ENCODE results near the gene ACOD1.
A peak's percentile ranks its signal among the peaks of the same experiment; 100 is the strongest.
"Not testable (repeated sequence)": the region's sequence is repeated elsewhere in the genome, so short reads cannot be mapped to it uniquely, and the experiment has no call there.

The ACOD1 gene

GRCh38 chr13:76955193-76955592 lies 6.9 kb downstream of the ACOD1 start:
- no peak for DNase-seq

- no peak for DNase-seq
Measured at GRCh38 chr13:76955661-76956060, 7.3 kb downstream of the ACOD1 start.

GRCh38 chr13:76958841-76959432 lies 10.6 kb downstream of the ACOD1 start:
- DNase-seq = no peak

- DNase-seq = not testable (repeated sequence)
Measured at GRCh38 chr13:76959734-76960133, 11.4 kb downstream of the ACOD1 start.

DNA sequence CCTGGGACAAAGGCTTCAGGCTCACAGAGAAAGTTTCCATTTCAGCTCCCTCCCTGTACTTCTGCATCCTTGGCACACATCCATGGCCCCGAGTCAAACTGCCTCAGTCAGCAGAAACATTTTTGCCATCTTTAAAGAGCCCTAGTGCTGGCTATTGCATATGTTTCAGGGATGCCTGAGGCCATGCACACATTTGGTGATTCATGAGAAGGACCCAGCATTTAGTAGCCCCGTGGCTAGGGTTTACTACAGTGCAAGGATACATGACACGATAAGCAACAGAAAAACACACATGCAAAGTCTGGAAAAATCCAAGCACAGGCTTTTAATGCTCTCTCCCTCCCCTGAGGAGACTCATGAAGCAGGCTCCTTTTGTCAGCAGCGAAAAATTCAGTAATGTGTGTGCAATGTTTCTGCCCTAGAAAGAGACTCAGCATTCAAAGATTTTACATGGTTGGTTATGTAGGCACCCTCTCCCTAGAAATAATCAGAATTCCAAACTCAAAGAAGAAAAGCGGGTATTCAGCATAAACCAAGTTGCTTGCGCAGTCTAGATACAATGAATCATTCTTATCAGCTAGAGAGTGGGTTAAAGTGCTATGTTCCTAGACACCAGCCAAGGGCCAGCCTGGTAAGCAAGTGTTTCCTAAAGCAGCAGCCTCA lies 17.6 kb downstream of the ACOD1 start:
- no peak for DNase-seq

- no peak for DNase-seq
Measured at GRCh38 chr13:76967031-76967430, 18.7 kb downstream of the ACOD1 start.

DNA sequence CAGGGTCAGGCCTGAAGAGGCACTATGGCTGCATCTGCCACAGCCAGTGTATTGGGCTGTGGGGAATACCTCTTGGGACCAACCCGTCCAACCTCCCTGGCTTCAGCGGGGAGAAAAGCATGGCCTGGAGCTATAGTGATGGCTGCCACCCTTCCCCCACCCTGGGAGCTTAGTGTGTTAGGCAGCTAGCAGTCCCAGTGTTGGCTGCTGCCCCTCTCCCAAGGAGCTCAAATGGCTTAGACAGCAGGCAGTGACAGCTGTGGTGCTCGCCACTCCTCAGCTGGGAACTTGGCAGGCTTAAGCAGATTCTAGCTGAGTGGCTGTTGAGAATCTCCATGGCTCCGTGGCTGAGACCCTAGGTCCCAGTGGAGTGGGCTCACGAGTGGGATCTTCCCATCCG lies 19.7 kb downstream of the ACOD1 start:
- DNase-seq = no peak

DNA sequence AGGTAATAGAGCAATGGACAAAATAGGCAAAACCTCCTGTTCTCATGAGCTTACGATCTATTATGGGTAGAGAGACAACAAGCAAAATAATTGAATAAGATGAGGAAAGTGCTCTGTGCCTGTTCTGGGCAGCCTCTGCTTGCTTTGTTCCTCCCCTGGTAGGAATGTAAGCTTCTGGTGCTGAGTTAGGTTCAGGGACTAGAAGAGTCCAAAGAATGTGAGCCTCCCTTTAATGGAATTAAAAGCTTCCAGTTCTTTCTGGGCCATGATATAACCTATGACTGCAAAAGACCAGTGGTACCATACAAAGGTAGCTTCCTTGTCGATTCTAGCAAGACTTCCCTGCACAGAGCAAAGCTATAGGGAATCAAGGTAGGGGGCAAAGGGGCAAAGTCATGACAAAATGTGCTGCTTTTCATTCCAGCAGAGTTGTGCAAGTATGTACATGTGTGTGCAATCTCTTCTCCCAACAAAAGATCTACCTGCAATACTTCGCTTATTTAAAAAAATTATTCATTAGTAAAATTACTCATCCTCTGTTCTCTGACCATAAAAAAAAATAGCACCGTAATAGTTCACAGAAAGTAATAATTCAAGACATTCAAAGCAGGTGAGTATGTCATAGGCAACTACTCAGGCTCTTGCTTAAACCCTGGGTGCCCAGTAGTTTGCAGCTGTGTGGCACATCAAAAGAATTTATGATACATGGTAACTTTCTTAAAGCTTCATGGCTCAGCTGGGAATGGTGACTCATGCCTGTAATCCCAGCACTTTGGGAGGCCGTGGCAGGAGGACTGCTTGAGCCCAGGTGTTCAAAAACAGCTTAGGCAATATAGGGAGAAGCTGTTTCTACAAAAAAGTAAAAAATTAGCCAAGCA lies 21.4 kb downstream of the ACOD1 start:
- DNase-seq = no peak

DNA sequence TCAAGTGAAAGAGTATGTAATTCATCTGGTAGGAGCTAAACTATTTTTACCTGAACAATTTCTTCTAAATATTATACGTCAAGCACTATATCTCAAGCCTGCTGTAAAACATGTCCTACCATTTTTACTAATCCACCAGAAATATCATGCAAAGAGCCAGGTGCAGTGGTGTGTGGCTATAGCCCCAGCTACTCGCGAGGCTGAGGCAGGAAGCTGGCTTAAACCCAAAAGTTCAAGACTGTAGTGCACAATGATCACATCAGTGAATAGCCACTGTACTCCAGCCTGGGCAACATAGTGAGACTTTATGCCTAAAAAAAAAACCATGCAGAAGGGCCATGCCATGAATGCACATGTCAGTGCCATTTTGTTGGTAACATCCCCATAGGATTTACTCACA lies 22.9 kb downstream of the ACOD1 start:
- no peak for DNase-seq

- no peak for DNase-seq
Measured at GRCh38 chr13:76971851-76972829, 23.8 kb downstream of the ACOD1 start.

DNA sequence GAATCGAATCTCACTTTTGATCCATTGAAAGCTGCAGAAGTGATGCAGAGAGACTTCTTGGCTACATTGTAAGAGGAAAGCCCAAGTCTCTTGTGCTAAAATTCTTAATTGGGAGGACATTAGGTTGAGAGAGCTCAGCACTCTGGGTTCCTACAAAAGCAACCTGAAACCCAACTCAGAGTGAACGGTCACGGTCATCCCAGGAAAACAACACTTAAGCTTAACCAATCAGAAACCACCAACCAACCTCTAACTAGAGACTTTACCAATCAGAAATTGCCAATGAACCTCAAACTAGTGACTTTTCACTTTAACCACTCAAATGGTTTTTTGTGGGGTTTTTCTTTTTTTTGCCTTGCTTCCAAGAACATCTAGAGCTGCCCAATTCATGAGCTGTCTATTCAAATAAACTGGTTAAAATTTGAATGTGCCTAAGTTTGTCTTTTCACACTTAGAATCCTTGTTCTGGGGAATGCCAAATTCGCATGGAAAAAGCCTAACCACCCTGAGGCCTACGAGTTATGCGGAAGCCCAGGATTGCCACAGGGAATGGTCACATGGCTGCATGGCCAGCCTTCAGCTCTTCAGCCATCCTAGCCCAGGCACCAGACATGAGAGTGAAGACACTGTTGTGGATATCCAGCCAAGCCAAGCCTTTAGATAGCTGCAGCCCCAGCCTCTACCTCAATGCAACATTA lies 25.8 kb downstream of the ACOD1 start:
- DNase-seq = no peak

DNA sequence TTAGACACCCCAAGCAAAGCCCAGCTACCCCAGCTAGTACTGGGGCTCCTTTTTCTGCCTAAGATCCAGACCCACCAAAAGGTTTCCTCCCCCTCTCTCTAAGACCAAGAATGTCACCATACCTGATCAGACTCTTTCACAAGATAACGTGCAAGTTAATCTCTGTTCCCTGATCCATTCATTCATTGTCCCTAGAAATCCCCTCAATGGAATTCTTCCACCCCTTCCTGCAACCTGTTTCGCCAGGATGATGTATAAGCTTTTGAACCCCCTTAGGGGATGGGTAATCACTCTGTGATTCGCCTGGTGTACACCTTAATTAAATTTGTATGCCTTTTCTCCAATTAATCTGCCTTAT lies 26.3 kb downstream of the ACOD1 start:
- DNase-seq = no peak

DNA sequence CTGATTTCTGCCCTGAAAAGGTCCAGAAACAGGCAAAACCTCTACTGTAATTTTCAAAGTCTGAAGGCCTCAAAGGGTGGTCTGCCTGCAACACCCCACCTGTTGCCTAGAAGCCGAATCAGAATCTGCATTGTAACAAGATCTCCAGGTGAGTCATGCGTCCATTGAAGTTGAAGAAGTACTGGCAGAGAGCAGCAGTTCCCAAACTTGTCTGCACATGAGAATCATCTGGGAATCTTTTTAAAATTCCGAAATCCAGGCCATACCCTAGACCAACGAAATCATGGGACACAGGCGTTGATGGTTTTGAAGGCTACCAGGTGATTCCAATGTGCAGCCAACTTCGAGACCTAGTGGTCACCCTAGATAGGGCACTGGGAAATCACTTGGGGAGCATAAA lies 27.6 kb downstream of the ACOD1 start:
- no peak for DNase-seq

DNA sequence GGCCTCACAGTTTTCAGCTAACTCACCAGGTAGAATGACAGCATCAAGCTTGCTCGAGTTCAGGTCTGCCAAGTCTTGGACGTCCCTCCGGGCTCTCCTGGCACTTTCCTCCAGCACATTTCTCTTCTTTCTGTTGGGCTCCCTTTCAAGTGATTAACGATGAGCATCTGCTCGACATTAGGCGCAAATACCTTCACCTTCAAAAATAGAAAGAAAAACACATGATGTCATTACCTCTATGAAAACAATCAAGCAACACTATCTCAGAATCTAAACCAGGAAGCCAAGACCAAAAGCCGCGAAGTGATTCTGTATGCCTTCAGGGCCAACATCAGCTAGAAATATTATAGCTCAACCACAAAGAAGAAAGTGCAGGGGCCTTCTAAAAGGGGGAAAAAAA lies 28.2 kb downstream of the ACOD1 start:
- no peak for DNase-seq

DNA sequence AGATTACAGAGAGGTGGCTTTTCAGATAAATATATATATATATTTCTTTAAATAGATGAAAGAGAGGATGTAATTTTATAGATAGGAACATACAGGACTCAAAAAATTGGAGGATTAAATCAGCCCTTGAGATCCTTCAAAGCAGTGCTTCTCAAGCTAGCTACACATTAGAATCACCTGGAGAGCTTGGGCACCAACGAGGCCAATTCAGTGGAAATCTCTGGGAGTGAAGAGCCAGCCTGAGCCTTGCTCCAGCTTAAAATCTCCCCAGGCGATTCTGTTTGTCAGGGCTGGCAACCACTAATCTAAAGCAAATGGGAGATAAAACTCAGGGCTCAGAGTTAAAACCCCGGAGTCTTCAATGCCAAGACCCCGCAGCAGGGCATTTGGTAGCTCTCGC lies 28.6 kb downstream of the ACOD1 start:
- DNase-seq = no peak

- DNase-seq = peak in 1 of 2 experiments; percentile 56
Measured at GRCh38 chr13:76980075-76980718, 31.9 kb downstream of the ACOD1 start.

DNA sequence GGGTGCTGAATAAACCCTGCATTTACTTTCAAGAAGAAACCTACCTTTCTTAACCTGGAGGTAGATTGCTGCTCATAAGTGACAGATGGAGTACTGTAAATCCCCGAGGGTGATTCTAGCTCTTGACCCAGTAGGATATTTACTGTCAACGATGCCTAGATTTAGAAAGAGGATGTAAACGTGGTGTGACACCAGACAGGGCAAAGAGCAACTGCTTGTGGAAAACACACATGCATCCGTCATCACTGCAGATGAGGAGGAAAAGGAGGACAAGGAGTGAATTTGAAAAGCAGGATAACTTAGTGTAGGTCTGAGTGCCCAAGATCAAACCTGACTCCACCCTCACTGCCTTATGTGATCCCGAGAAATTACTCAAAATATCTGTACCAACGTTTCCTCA lies 33.8 kb downstream of the ACOD1 start:
- no peak for DNase-seq

DNA sequence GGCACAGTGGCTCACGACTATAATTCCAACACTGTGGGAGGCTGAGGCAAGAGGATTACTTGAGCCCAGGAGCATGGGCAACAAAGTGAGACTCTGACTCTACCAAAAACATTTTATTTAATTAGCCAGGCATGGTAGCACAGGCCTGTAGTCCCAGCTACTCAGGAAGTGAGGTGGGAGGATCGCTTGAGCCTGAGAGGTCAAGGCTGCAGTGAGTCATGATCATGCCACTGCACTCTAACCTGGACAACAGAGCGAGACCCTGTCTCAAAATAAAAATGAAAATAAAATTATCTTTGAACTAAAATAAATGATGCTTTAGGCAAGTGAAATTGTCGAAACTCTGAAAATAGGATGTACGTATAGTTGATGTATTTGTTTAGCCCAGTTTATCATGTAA lies 35.4 kb downstream of the ACOD1 start:
- no peak for DNase-seq

DNA sequence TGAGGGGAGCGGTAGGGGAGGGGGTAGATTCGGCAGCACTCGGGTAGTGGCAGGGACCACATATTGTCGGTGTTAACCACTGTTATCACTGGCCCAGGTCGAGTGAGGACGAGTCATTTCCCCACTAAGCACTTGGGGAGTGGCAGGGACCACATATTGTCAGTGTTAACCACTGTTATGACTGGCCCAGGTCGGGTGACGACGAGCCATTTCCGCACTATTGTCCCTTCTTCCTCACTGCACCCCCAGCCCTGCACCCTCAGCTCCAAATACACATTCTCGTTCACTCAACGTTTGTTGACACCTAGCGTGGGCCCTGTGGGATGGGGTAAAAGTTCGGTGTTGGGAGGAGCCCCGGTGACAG lies 43.1 kb downstream of the ACOD1 start:
- DNase-seq = no peak

DNA sequence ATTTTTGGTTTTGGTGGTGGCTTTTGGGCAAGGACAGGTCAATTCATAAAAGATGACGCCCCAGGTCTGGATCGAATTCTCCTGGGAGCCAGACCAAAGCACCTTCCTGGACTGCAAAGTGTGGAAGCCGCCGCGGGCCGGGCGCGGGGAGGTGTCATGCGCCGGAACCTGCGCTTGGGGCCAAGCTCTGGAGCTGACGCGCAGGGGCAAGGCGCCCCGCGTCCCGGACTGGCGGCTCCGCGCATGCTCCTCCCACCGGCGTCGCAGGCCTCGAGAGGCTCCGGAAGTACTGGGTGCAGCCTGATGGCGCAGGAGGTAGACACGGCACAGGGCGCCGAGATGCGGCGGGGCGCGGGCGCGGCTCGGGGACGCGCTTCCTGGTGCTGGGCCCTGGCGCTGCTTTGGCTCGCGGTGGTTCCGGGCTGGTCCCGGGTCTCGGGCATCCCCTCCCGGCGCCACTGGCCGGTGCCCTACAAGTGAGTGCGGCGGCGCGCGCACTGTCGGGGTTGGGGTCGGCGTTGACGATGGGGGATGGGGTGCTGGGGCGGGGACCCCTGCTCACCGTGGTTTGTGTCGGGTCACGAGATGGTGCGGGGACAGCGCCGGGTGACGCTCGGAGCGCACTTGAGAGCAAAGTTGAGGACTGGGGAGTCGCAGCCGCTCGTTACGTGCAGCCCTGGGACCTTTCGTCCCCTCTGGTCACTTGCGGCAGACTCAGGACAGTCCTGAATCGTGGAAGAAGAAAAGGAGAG lies 43.7 kb downstream of the ACOD1 start, which contains the start of gene CLN5:
CLN5 (plus strand) TSS at position 286 of the 752 bp plus-strand sequence; CDS start at position 304, 18 bp downstream.
- peak; percentile 44 to 90 for DNase-seq

DNA sequence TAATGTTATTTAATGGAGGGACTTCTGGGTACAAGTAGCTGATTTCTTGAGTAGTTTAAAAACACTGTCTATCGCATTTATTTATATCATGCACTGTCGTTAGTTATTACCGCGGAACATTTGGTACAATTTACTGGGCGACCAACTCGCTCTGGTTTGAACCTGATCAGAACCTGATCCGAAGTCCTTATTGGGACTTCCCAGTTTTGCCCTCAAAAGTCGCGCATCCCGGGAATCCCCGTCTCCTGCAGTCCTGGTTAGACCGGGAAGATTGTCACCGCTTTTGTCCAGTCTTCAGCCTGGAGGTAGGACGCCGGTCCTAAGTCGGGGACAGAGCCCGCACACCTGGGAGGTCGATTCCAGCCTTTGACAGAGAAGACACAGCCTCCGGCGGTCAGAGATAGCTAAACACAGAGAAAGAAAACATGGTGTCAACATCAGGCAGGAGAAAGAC lies 44.3 kb downstream of the ACOD1 start:
- DNase-seq = peak in 1 of 2 experiments; percentile 40

All from NCI-H187 (cell line).